Thyroid gland (tissue), 4 donors: ENCODE measurements around the gene SMYD2.

Experiments
- CTCF ChIP-seq, 6 experiments: fragments of 200-600 bp in 3 of 6; fragments of 450-650 bp in 3 of 6; sonication (generic) in 3 of 6; IDR thresholded peaks; one replicate each; pipeline ENCODE4 v1.5.1; 2016 to 2019; ENCODE audit warnings: antibody characterized with exemption in 6 of 6, mild to moderate bottlenecking in 2 of 6, inconsistent platforms in 1 of 6, moderate library complexity in 1 of 6
- POLR2A ChIP-seq, 2 donors: fragments of 450-650 bp; IDR thresholded peaks; one replicate each; pipeline ENCODE4 v1.6.1; 2017; ENCODE audit warnings: antibody characterized with exemption in 2 of 2, mild to moderate bottlenecking in 2 of 2, moderate library complexity in 1 of 2

GRCh38 chr1:214324896-214325800, 44.2 kb downstream of the SMYD2 start:
- no peak for TF ChIP-seq CTCF (IDR thresholded peaks at IDR 0.05)
- TF ChIP-seq POLR2A (IDR thresholded peaks at IDR 0.05) = no peak
